CD4-positive, alpha-beta memory T cell (primary cell): Measurements from ENCODE around the gene JAK2. TPM values are rescaled to one million over a fixed set of nuclear protein-coding genes. Genes with fewer than 3 reads are reported as not detected.

Experiments
- CTCF ChIA-PET: fragments of 350-600 bp; sonication (Branson Sonifier 250); formaldehyde crosslinking; loops from one replicate; lab custom pipeline; 2021; ENCODE audit warnings: inconsistent platforms; ENCODE audit not compliant: partially characterized antibody; lab: Charles Lee
- POLR2A ChIA-PET: fragments of 350-600 bp; sonication (Branson Sonifier 250); formaldehyde crosslinking; loops from one replicate; lab custom pipeline; 2021; ENCODE audit not compliant: partially characterized antibody; lab: Charles Lee
- DNase-seq, 5 donors: peaks; one replicate each; pipeline versions ENCODE4 v3.0.0 to v3.0.0-alpha.2; 2020 to 2022; ENCODE audit warnings: mixed read lengths in 1 of 5
- H3K27ac ChIP-seq: one replicate; pipeline ENCODE4 v1.7.0; 2013; ENCODE audit warnings: low read depth, low read length
- H3K27me3 ChIP-seq: 2 replicates; pipeline ENCODE4 v1.7.0; 2013; ENCODE audit warnings: mild to moderate bottlenecking, low read length, moderate library complexity; ENCODE audit not compliant: insufficient read depth
- H3K36me3 ChIP-seq: 2 replicates; pipeline ENCODE4 v1.7.0; 2013; ENCODE audit warnings: mild to moderate bottlenecking, low read length, moderate library complexity; ENCODE audit not compliant: insufficient read depth
- H3K4me1 ChIP-seq: 2 replicates; pipeline ENCODE4 v1.7.0; 2013; ENCODE audit warnings: mild to moderate bottlenecking, low read length, moderate library complexity; ENCODE audit not compliant: insufficient read depth
- H3K4me3 ChIP-seq, 2 donors: one replicate each; pipeline ENCODE4 v1.7.0; 2013; ENCODE audit warnings: low read length in 2 of 2, mild to moderate bottlenecking in 1 of 2
- H3K9me3 ChIP-seq, 2 donors: one replicate each; pipeline ENCODE4 v1.7.0; 2013; ENCODE audit warnings: low read length in 2 of 2, control low read depth in 1 of 2; ENCODE audit not compliant: control insufficient read depth in 1 of 2
- H3K27ac Mint-ChIP-seq, 7 donors: one replicate each; pipeline ENCODE4 v1.8.0; 2020 to 2021; ENCODE audit warnings: mixed read lengths in 7 of 7, mild to moderate bottlenecking in 6 of 7, inconsistent platforms in 3 of 7, moderate library complexity in 3 of 7
- H3K27me3 Mint-ChIP-seq, 2 donors: one replicate each; pipeline ENCODE4 v1.8.0; 2020 to 2021; ENCODE audit warnings: mixed read lengths in 2 of 2
- H3K36me3 Mint-ChIP-seq, 2 donors: one replicate each; pipeline ENCODE4 v1.8.0; 2020 to 2021; ENCODE audit warnings: mixed read lengths in 2 of 2, inconsistent platforms in 1 of 2, mild to moderate bottlenecking in 1 of 2
- H3K4me1 Mint-ChIP-seq, 4 donors: one replicate each; pipeline ENCODE4 v1.8.0; 2020 to 2021; ENCODE audit warnings: mixed read lengths in 4 of 4, mild to moderate bottlenecking in 1 of 4
- H3K4me3 Mint-ChIP-seq, 8 donors: one replicate each; pipeline ENCODE4 v1.8.0; 2020 to 2021; ENCODE audit warnings: mixed read lengths in 8 of 8, mild to moderate bottlenecking in 7 of 8, moderate library complexity in 6 of 8, inconsistent platforms in 3 of 8
- H3K9me3 Mint-ChIP-seq, 8 donors: one replicate each; pipeline ENCODE4 v1.8.0; 2020 to 2021; ENCODE audit warnings: mixed read lengths in 8 of 8, mild to moderate bottlenecking in 5 of 8, inconsistent platforms in 3 of 8, moderate library complexity in 1 of 8
- intact Hi-C: fragments of 100-400 bp; cut with micrococcal nuclease; formaldehyde crosslinking; loops from one replicate; pipeline ENCODE4 v1.15.1; 2023
- polyA plus RNA-seq, 2 donors: library from polyadenylated mRNA; unstranded; fragments of 300-500 nt; fragmentation: Illumina TruSeq; gene quantifications; one replicate each; pipeline ENCODE4 v1.2.3, GENCODE V29; 2021
- total RNA-seq, 2 experiments: library from RNA; stranded (reverse); gene quantifications; one replicate each; pipeline ENCODE4 v1.2.3, GENCODE V29; 2021

The JAK2 gene
- total and polyA plus RNA-seq, 4 experiments from 2014 or later, result 4.6 to 19.9 (median 12.5) TPM

DNA sequence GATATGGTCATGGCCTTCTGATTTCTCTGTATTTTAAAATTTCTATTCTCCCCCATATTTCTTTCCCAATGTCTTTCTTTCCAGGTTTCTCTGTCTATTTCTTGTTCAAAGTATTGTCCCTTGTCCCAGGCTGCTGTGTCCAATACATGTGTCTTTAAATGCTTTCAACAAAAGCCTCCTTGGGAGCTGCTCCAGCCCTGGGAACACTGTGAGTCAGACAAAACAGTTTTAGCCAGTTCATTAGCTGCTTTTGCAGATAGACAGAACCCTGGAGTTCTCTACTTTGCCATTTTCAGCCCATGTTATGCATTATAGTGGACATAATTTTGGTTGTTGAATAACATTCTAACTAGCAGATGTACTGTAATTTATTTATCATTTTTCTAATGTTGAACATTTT lies 20.5 kb upstream of the JAK2 start:
- H3K36me3 ChIP-seq, result no peaks in the 10 kb centered on the region
- no peak overlapping the region for H3K4me3 Mint-ChIP-seq
- H3K36me3 Mint-ChIP-seq, result peaks cover 2 to 8% of the 10 kb centered on the region in 2 donors
- H3K9me3 Mint-ChIP-seq, result peaks cover 3 to 19% (median 12%) of the 10 kb centered on the region in 8 donors
- no peak overlapping the region for H3K27ac ChIP-seq
- DNase-seq, result no peak
- peaks cover 0 to 3% (median 1%) of the 10 kb centered on the region in 4 donors for H3K4me1 Mint-ChIP-seq
- H3K4me3 ChIP-seq, result no peak overlapping the region
- H3K9me3 ChIP-seq, result no peaks in the 10 kb centered on the region
- intact Hi-C loops, result no loop called here
- no peaks in the 10 kb centered on the region for H3K27me3 ChIP-seq
- H3K27me3 Mint-ChIP-seq, result no peaks in the 10 kb centered on the region
- CTCF ChIA-PET, result interaction anchor here (1.2 to 1.5 kb wide), 2 partner anchors 23 to 205 kb away, joined by 3 to 4 read pairs; no protein-coding TSS in a partner anchor
- POLR2A ChIA-PET, result no interaction called here
- no peaks in the 10 kb centered on the region for H3K4me1 ChIP-seq
- no peak overlapping the region for H3K27ac Mint-ChIP-seq

DNA sequence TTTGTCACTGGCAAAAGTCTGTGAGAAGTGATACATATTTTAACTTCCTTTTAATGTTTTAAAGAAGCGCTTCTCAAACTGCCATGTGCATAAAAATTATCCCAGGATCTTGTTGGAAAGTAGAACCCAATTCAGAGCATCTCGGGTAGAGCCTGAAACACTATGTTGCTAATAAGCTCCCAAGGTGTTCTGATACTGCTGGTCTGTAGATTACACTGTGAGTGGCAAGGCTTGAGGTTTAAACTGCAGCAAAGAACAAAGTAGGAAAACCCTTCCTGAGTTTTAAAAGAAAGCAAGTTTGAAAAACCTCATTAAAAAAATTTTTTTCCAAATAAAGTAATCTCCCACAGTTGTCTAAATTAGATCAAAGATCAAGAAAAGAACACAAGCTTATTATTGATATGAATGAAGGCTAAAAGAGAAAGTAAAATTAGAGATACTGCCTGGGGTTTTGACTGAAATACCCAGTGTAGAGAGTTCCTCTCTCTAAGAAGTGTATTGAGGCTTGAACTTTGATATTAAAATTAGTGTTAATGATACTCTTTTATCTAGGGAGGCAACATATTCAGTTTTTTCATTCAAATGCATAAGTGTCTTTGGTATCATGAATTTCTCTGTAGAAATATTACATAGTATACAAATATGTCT lies 19.8 kb upstream of the JAK2 start:
- Histone ChIP-seq H3K9me3 (no peaks in the 10 kb centered on the region), H3K4me1 (no peaks in the 10 kb centered on the region), H3K4me3 (no peak overlapping the region), H3K27me3 (no peaks in the 10 kb centered on the region), H3K27ac (no peak overlapping the region), H3K36me3 (no peaks in the 10 kb centered on the region)
- no peak overlapping the region for H3K27ac Mint-ChIP-seq
- CTCF ChIA-PET, result interaction anchor here (1.2 to 1.5 kb wide), 2 partner anchors 22 to 205 kb away, joined by 3 to 4 read pairs; no protein-coding TSS in a partner anchor
- POLR2A ChIA-PET, result no interaction called here
- intact Hi-C loops, result no loop called here
- peaks cover 3 to 19% (median 12%) of the 10 kb centered on the region in 8 donors for H3K9me3 Mint-ChIP-seq
- no peaks in the 10 kb centered on the region for H3K27me3 Mint-ChIP-seq
- no peak for DNase-seq
- H3K4me3 Mint-ChIP-seq, result no peak overlapping the region
- H3K4me1 Mint-ChIP-seq, result peaks cover 0 to 3% (median 1%) of the 10 kb centered on the region in 4 donors
- peaks cover 2 to 8% of the 10 kb centered on the region in 2 donors for H3K36me3 Mint-ChIP-seq

DNA sequence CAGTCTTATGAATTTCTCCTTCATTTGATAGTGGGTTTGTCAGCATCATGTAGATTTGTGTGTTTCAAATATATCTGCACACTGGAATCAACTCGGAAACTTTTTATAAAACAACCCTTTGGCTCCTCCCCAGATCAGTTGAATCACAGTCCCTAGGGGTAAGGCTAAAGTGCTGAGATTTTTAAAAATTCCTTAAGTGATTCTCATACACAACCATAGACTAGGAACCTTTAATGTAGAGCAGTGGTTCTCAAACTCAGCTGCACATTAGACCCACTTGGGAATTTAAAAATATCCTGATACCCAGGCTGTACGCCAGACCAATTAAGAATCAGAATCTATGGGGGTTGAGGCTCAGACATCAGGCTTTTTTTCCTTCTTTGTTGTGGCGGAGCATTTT lies 17.5 kb upstream of the JAK2 start:
- ChIA-PET CTCF (no interaction called here), POLR2A (no interaction called here)
- H3K9me3 ChIP-seq, result no peaks in the 10 kb centered on the region
- intact Hi-C loops, result no loop called here
- no peak overlapping the region for H3K27ac Mint-ChIP-seq
- no peaks in the 10 kb centered on the region for H3K27me3 Mint-ChIP-seq
- peaks cover 3 to 19% (median 11%) of the 10 kb centered on the region in 8 donors for H3K9me3 Mint-ChIP-seq
- no peak overlapping the region for H3K4me3 Mint-ChIP-seq
- peaks cover 15% of the 10 kb centered on the region for H3K4me1 ChIP-seq
- peaks cover 0 to 3% (median 1%) of the 10 kb centered on the region in 4 donors for H3K4me1 Mint-ChIP-seq
- no peak for DNase-seq
- no peak overlapping the region for H3K4me3 ChIP-seq
- H3K27ac ChIP-seq, result no peak overlapping the region
- H3K27me3 ChIP-seq, result no peaks in the 10 kb centered on the region
- H3K36me3 Mint-ChIP-seq, result peaks cover 2 to 8% of the 10 kb centered on the region in 2 donors
- no peaks in the 10 kb centered on the region for H3K36me3 ChIP-seq

DNA sequence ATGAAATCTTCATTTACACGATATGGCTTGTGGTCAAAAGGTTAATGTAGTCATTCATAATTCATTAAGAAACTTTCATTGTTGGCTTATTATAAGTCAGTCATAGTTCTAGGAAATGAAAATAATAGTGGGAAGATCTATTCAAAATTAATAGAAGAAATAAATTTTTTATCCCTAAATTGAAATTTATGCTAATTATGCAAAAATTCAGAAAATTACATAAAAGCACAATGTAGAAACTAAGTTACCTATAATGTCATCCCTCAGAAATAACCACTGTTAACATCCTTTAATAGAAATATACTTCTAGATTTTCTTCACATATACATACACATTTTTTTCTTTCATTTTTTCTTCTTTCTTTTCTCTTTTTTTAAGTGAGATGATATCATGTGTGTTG lies 15.9 kb upstream of the JAK2 start:
- intact Hi-C loops, result no loop called here
- H3K36me3 ChIP-seq, result no peaks in the 10 kb centered on the region
- H3K9me3 ChIP-seq, result no peaks in the 10 kb centered on the region
- DNase-seq, result no peak
- H3K27me3 Mint-ChIP-seq, result no peaks in the 10 kb centered on the region
- H3K4me3 Mint-ChIP-seq, result no peak overlapping the region
- ChIA-PET CTCF (no interaction called here), POLR2A (no interaction called here)
- H3K27me3 ChIP-seq, result no peaks in the 10 kb centered on the region
- H3K27ac Mint-ChIP-seq, result no peak overlapping the region
- H3K9me3 Mint-ChIP-seq, result peaks cover 0 to 5% (median 3%) of the 10 kb centered on the region in 8 donors
- peaks cover 15% of the 10 kb centered on the region for H3K4me1 ChIP-seq
- H3K27ac ChIP-seq, result no peak overlapping the region
- H3K4me3 ChIP-seq, result no peak overlapping the region
- peaks cover 2 to 4% of the 10 kb centered on the region in 2 donors for H3K36me3 Mint-ChIP-seq
- peaks cover 0 to 3% (median 1%) of the 10 kb centered on the region in 4 donors for H3K4me1 Mint-ChIP-seq

DNA sequence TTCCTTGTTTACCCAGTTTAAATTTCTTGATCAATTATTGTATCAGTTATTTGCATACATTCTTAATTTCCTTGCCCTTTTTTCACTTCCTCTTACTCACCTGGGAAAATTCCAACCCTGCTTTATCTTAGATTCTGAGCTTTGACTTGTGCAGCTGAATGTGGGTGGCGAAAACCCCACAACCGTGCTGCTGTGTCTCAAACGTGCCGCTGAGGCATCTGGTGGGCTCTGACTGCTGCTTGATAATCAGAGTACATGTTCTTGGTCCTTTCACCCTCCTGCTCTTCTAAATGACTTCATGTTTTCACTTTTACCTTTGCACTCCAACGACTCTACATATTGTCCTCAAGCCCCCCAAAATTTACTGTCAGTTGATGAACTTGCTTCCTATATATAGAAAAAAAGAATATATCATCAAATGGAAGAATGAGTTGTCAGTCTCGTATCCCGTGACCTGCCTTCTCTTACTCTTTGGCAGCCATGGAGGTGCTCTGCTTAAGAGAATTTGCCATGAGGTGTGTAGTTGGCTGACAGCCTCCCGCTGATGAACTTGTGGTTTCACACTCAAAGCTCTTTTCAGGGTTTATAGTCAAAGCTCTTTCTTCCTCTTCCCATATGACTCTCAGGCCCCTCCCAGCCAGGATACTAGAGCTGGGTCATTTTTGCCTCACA lies 14.0 kb upstream of the JAK2 start:
- POLR2A ChIA-PET, result interaction anchor here (0.9 to 1.4 kb wide), 2 partner anchors 14 to 178 kb away, joined by 4 to 11 read pairs; partner anchors contain the start of gene JAK2

DNA sequence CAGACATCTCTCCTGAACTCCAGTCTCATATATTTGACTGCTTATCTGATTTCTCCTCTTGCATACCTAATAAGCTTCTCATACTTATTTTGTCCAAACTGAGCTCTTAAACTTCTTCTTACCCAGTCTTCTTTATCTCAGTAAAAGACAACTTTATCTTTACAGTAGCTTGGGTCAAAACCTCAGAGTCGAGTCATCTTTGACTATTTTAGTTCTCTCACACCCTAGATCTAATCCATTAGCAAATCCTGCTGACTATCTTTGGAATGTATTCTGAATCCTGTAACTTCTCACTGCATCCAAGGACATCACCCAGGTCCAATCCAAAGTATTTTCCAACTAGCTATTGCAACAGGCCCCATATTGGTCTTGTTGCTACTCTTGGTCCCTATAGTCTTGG lies 11.8 kb upstream of the JAK2 start:
- intact Hi-C loops, result no loop called here
- H3K4me1 ChIP-seq, result peaks cover 15% of the 10 kb centered on the region
- peaks cover 0 to 1% of the 10 kb centered on the region in 2 donors for H3K27me3 Mint-ChIP-seq
- no peaks in the 10 kb centered on the region for H3K27me3 ChIP-seq
- POLR2A ChIA-PET, result no interaction called here
- no peaks in the 10 kb centered on the region for H3K9me3 Mint-ChIP-seq
- DNase-seq, result no peak
- no peaks in the 10 kb centered on the region for H3K36me3 ChIP-seq
- no peaks in the 10 kb centered on the region for H3K4me1 Mint-ChIP-seq
- no peak overlapping the region for H3K27ac ChIP-seq
- CTCF ChIA-PET, result interaction anchor here (0.6 to 1.7 kb wide), 3 partner anchors 12 to 14 kb away, joined by 3 to 4 read pairs (median 3); partner anchors contain the start of gene JAK2
- H3K4me3 Mint-ChIP-seq, result no peak overlapping the region
- H3K9me3 ChIP-seq, result no peaks in the 10 kb centered on the region
- H3K4me3 ChIP-seq, result no peak overlapping the region
- H3K27ac Mint-ChIP-seq, result no peak overlapping the region
- no peaks in the 10 kb centered on the region for H3K36me3 Mint-ChIP-seq

More for the DNA sequence above, 14.0 kb upstream of the JAK2 start:
- Histone ChIP-seq H3K4me1 (peaks cover 15% of the 10 kb centered on the region), H3K27me3 (no peaks in the 10 kb centered on the region), H3K27ac (no peak overlapping the region), H3K4me3 (peak overlapping the region in 1 of 2 donors; percentile 20), H3K36me3 (no peaks in the 10 kb centered on the region), H3K9me3 (no peaks in the 10 kb centered on the region)
- H3K27me3 Mint-ChIP-seq, result peaks cover 0 to 1% of the 10 kb centered on the region in 2 donors
- no peak overlapping the region for H3K27ac Mint-ChIP-seq
- no peaks in the 10 kb centered on the region for H3K9me3 Mint-ChIP-seq
- H3K4me1 Mint-ChIP-seq, result no peaks in the 10 kb centered on the region
- intact Hi-C loops, result loop anchor here (1.0 kb wide), 1 partner anchor 13 kb away; no protein-coding TSS in a partner anchor
- H3K4me3 Mint-ChIP-seq, result no peak overlapping the region
- CTCF ChIA-PET, result interaction anchor here (1.1 kb wide), 1 partner anchor 18 kb away, joined by 4 read pairs; no protein-coding TSS in a partner anchor
- H3K36me3 Mint-ChIP-seq, result no peaks in the 10 kb centered on the region
- peak in 4 of 5 donors; percentile 22 to 59 (median 30) for DNase-seq

DNA sequence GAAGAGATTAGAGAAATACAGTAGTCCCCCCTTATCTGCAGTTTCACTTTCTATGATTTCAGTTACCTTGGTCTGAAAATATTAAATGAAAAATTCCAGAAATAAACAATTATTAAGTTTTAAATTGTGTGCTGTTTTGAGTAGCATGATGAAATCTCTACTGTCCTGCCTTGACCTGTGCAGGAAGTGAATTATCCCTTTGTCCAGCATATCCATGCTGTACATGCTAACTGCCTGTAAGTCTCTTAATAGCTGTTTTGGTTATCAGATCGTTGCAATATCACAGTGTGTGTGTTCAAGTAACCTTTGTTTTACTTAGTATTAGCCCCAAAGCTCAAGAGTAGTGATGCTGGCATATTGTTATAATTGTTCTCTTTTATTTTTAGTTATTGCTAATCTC lies 11.2 kb upstream of the JAK2 start:
- Histone ChIP-seq H3K9me3 (no peaks in the 10 kb centered on the region), H3K27me3 (no peaks in the 10 kb centered on the region), H3K4me3 (no peak overlapping the region), H3K36me3 (no peaks in the 10 kb centered on the region), H3K27ac (no peak overlapping the region), H3K4me1 (peaks cover 15% of the 10 kb centered on the region)
- CTCF ChIA-PET, result interaction anchor here (0.7 to 1.7 kb wide), 2 partner anchors 14 to 205 kb away, joined by 3 to 4 read pairs; no protein-coding TSS in a partner anchor
- Mint-ChIP-seq H3K9me3 (no peaks in the 10 kb centered on the region), H3K4me1 (no peaks in the 10 kb centered on the region), H3K36me3 (no peaks in the 10 kb centered on the region), H3K4me3 (no peak overlapping the region), H3K27me3 (peaks cover 0 to 1% of the 10 kb centered on the region in 2 donors), H3K27ac (no peak overlapping the region)
- intact Hi-C loops, result no loop called here
- DNase-seq, result no peak
- POLR2A ChIA-PET, result no interaction called here
